ENCODE data around the gene CAMKV.
"Not testable (repeated sequence)": the region's sequence is repeated elsewhere in the genome, so short reads cannot be mapped to it uniquely, and the experiment has no call there.

CAMKV gene, protein sequence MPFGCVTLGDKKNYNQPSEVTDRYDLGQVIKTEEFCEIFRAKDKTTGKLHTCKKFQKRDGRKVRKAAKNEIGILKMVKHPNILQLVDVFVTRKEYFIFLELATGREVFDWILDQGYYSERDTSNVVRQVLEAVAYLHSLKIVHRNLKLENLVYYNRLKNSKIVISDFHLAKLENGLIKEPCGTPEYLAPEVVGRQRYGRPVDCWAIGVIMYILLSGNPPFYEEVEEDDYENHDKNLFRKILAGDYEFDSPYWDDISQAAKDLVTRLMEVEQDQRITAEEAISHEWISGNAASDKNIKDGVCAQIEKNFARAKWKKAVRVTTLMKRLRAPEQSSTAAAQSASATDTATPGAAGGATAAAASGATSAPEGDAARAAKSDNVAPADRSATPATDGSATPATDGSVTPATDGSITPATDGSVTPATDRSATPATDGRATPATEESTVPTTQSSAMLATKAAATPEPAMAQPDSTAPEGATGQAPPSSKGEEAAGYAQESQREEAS

DNA sequence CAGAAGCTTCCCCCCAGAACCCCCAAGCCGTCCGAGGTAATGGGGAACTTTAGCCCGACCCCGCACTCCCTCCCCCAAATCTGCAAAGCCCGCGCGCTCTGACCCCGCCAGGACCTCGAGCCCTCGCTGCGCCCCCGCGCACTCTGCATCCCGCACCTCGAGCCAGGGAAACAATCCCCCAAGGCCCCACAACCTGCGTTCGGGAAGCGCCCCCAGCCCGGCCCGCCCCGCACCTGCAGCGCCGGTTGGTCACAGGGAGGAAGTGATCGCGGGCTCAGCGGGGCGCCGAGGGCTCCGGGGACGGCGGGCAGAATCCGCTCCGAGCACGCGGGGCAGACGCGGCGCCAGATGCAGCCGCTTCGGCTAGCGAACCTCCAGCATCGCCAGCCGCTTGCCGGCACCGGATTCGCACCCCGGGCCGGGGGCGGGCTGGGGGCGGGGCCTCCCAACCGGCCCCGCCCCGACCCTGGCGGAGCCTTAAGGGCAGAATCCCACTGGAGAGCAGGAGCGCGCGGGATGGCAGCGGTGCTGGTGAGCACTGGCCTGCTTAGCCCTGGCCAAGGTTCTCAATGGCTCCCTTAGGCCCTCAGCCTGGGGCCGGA is at the start of gene CAMKV:
TSS of gene CAMKV (minus strand) at position 382 of the 602 bp plus-strand sequence. CDS start 7,518 bp downstream, outside the sequence.
- DNase-seq (ENCODE audit: low spot score) = no peak

DNA sequence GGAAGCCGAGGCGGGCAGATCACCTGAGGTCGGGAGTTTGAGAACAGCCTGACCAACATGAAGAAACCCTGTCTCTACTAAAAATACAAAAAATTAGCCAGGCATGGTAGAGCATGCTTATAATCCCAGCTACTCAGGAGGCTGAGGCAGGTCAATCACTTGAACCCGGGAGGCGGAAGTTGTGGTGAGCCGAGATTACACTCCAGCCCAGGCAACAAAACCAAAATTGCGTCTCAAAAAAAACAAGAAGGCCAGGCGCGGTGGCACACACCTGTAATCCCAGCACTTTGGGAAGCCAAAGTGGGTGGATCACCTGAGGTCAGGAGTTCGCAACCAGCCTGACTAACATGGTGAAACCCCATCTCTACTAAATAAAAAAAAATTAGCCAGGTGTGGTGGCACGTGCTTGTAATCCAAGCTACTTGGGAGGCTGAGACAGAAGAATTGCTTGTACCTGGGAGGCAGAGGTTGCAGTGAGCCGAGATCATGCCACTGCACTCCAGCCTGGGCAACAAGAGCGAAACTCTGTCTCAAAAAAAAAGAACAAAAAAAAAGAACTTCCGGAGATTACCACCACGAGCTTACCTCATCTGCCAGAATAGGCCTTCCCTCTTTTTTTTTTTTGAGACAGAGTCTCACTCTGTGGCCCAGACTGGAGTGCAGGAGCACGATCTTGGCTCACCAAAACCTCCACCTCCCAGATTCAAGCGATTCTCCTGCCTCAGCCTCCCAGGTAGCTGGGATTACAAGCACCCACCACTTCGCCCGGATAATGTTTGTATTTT is 48.3 kb upstream of the CAMKV start:
- not testable (repeated sequence) for DNase-seq (ENCODE audit: low spot score)

DNA sequence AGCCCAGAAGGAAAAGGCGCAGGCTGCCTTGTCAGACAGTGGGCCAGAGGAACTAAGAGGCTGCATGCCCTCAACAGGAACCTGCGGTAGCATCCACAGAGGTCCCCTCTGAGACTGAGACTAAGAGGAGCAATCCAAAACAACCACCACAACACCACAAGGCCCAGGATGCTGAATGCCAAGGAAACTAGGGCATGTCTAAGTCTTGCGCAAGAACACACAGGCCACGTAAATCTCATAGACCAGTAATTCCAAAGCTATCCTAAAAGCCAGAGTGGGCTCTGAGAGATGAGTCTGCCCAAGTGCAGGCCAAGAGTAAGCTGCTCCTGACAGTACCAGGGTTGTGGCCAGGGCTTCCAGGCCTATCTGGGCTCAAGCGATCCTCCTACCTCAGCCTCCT is 47.0 kb upstream of the CAMKV start:
- peak; percentile 71 for DNase-seq (ENCODE audit: low spot score)

DNA sequence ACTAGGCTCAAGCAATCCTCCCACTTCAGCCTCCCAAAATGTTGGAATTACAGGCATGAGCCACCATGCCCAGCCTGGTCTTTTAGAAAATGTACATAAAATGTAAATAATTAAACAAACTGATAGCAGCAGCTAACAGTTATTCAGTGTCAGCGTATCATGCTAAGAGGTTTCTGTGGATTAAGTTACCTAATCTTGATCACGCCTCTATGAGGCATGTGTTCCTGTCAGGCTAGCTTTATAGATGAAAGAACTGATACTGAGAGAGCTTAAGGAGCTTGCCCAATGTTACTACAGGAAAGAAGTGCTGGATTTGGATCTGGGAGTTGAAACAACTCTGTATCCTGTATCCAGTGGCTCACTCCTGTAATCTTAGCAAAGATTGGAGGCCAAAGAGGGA is 45.2 kb upstream of the CAMKV start:
- no peak for DNase-seq (ENCODE audit: low spot score)

DNA sequence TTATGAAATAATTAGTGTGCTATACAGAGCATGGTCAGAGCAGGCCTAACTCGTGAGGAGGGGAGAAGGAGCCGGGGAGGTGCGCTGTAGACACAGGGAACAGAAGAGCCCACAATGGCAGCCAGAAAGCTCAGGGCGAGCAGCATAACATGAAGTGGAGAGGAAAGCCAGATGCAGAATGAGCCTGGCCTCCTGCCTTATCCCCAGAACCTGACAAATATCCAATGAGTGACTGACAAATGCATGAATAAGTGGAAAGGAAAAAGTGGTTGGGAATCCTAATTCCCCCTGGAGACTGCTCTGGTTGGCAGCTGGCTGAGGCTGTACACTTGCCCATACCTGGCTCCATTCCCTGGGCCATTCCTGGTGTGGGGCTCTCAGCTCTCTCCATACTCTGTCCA is 43.2 kb upstream of the CAMKV start:
- DNase-seq (ENCODE audit: low spot score) = no peak

DNA sequence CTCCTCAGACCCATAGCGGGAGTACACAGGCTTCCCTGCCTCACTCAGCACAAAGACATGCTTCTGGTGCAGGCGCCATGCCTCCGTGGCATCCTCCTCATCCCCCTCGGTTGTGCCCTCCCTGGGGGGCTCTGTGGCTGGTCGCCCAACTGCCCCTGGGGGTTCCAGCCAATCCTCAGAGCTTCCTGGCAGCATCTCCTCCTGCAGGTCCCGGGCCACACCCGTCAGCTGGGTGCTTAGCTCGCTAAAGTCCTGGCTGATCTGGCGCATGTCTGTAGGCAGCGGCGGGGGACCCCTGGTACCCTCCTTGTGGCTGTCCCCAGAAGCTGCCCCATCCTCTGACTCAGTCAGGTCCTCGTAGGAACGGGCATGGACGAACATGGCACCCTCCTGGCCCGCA is 41.9 kb upstream of the CAMKV start:
- DNase-seq (ENCODE audit: low spot score) = no peak

DNA sequence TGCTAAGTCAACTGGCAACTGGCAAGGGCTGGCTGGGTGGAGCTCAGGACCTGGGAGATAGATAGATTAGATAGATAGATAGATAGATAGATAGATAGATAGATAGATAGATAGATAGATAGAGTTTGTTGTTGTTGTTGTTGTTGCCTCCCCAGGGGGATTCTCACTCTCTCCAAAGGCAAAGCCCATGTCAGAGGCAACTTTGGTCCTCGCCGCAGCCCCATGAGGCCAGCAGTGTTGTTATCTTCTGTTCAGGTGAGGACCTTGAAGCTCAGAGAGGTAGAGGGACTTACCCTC is 41.4 kb upstream of the CAMKV start:
- DNase-seq (ENCODE audit: low spot score) = no peak

DNA sequence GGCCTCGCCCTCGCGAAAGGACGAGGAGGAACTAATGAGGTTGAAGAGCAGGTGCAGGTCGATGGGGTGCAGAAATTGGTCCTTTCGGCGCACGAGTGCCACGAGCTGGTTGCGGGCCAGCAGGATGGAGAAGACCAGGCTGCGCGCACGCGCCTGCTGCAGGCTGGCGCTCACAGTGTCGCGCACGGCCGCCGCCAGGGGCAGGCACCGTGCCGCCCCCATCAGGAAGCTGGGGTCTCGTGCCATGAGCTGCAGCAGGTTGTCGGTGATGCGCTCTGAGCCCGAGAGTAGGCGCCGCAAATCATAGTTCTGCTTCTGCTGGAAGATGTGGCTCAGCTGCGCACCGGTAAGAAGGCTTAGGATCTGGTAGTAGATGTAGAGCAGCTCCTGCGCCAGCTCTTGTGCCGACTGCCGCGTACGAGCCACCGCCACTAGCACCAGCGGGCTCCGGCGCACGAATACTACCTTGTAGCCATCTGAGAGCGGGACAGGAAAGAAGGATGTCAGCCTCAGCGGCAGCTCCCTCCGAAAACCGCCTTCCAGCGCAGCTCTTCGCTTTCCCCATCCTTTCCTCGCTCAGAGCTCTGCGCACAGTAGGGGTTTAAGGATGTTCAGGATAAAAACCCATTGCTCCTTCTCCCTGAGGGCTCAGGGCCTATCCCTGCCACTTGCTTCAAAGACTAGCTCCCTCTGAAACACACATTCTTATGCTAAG is 40.9 kb upstream of the CAMKV start:
- no peak for DNase-seq (ENCODE audit: low spot score)

DNA sequence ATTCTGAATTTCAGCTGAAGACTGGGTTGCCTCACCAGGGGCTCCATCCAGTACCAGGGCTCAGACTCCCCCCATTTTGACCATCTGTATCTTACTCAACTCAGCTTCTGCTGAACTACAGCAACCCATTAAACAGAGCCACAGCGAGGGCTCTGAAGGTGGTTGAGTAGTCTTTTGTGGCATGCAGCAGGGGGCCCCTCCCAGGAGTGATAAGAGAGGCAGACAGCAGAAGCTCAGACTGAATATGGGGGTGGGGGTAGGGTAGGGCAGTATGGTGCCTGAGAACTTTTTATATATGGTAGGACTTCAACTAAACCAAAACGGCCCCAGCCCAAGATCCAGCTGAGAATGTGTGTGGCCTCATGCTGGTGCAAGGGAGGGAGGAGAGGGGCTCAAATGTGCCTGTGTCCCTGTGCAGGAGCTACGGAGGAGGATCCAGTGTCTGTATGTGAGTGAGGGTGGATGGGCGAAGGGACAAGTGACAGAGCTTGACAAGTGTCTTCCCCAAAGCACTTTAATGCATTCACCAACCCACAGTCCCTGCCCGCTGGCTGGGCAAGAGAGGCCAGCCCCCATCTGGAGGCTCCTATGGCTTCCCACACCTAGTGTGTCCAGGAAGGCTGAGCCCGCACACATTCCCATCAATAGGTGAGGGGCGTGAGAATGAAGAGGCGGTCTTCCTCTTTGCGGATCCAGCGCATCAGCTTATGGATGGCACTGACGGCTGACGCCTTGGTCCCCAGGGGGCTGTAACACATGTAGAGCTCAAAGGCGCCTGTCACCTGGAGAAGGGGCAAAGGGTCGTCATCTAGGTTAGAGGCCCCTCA is 38.9 kb upstream of the CAMKV start:
- no peak for DNase-seq (ENCODE audit: low spot score)

DNA sequence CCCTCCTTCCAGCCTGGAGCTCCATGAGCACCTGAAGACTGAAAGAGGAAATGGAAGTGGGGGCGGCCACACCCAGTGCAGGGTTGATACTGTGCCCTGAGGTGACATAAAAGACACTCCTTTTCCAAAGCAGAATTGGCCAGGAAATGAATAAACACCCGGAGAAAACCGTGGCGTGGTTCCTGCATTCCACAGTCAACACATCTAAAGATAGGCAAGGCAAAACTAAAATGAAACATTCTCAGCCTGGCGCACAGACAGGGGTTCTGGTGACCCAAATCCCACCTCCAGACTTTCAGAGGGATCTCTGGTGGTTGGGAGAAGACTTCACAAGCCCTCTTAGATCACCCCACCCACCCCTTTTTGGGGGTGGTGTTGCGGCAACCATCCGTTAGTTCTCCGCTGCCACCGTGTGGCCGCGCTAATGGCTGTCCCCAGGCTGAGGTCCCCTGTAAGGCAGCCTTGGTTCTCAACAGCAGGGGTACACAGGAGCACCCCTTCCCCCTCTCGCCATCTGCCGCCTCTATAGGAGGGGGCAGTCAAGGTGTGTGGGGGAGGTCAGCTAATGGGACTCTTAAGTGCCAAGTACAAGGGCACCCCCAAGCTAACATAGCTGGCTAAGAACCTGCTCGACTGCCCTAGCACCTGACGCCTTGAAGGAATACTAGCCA is 36.5 kb upstream of the CAMKV start:
- peak; percentile 83 for DNase-seq (ENCODE audit: low spot score)

DNA sequence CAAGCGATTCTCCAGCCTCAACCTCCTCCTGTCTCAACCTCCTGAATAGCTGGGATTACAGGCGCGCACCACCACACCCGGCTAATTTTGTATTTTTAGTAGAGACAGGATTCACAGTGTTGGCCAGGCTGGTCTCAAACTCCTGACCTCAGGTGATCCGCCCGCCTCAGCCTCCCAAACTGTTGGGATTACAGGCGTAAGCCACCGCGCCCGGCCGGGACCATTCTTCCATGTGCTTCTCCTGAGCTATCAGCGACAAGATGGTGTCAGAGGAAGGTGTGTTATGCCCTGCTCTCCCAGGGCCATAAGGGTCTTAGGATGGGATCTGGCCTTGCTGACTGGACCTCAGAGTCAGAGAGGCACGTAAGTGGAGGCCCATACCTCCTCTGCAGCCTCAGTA is 34.7 kb upstream of the CAMKV start:
- DNase-seq (ENCODE audit: low spot score) = not testable (repeated sequence)

DNA sequence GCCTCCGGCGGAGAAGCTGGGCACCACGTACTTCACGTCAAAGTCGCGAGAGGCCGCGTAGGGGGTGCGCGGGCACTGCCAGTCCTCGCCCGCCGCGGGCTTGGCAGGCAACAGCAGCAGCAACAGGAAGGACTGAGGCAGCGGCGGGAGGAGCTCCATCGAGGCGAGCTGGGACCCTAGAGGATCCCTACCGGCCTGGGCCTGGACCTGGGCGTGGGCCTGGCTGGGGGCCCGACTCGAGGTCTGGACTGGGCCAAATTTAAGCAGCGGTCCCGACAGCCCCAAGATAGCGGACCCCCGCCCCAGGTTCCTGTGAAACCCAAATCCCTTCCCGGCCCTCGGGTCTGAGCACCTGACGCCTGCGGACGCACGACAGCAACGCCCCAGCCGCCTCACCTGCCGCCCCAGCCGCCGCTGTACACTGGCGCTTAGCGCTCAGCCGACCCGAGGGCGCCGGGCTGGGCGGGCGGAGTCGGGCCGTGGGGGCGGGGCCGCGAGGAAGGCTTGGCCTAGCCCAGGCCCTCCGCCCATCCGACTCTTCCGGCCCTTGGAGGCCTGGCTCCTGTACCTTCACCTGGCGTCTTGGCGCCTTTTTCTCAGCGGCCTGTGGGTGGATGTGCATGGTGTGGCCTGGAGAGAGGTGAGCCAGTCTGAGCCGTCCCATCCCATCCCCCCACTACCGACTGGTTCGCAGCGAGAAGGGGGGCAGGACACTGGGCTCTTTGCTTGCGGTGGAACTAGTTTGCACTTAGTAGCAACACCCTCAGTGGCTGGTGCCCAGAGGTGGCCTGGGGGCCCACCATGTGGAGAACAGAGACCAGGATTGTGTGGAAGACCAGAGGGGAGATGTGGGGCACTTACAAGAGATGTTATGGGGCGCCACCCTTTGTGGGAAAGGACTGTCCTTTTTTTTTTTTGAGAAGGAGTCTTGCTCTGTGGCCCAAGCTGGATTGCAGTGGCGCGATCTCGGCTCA is 34.0 kb upstream of the CAMKV start, which contains the start of gene MST1R:
TSS of gene MST1R (minus strand) at position 423 of the 974 bp plus-strand sequence. CDS start at position 159, 264 bp downstream.
- peak; percentile 63 for DNase-seq (ENCODE audit: low spot score)

DNA sequence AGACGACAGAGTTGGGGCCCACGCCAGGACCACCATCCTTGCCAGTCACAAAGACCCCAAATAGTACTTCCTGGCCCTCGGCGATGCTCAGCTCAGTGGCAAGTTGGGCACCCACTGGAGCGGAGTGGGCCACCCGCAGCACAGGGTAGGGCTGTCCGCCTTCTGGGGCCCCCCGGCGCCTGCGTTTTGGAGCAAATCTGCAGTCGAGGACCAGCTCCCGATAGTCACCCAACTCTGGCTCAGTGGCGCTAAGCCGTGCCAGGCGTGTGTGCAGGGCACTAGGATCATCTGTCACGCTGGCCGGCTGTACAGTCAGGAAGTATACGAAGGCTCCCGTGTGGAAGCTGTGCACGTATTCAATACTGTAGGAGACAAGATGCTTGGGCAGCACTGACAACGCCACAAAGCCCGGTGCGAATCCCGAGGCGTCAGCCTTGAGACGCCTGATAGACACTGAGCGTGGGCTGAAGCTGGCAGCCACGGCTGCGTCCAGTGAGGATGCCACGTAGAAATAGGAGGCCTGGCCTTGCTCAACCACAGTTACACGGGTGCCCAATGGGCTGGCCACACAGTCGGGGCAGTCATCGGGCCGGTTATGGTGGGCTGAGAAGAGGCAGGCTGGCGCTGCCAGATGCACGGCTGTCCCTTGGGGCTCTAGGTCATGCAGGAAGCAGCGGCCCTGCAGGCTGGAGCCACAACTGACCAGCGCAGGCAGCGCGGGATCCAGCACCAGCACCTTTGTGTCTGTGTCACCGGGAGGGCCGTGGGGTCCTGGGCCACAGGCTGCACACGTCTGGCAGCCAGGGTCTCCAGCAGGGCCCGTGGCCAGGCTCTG is 33.0 kb upstream of the CAMKV start:
- no peak for DNase-seq (ENCODE audit: low spot score)

DNA sequence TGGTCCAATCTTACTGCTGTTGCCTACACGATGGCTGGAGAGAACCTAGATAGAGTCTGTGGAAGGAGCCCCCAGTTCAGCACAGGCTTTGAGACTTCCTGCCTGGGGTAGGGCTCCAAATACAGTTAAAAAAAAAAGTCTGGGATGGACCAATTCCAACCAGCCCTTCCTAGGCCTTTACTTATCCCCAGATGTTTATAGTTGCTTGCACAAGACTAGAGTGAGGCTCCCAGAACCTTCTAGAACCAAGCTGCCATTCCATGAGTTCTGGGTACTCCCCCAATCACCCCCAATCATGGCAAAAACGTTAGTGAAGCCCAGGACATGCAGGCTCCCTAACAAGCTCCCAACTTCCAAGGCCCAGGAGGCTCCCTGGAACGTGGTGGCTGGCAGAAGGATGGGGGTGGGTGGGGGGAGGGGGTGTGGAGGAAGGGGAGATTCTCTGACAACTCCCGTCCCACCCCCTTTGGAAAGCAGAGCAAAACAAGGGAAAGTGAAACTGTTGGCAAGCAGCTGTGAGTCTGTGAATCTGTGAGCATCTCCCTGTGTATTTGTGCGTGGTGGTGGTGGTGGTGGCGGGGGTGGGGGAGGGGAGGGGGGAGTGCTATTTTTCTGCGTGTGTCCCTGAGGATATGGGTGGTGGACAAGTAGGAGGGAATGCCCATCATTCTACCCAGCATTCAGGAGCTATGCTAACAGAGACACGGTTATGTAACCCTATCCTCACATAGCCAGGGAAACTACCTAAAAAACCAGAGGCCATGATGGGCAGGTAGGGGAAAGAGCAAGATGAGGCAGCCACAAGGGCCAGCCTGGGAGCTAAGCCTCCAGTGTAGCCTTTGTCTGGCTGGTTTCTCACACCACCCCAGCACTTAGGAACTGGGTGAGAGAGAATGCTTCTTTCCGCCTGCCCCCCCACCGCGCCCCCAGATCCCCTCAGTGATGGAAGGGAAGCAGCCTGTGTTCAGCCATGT is 31.9 kb upstream of the CAMKV start:
- DNase-seq (ENCODE audit: low spot score) = no peak

DNA sequence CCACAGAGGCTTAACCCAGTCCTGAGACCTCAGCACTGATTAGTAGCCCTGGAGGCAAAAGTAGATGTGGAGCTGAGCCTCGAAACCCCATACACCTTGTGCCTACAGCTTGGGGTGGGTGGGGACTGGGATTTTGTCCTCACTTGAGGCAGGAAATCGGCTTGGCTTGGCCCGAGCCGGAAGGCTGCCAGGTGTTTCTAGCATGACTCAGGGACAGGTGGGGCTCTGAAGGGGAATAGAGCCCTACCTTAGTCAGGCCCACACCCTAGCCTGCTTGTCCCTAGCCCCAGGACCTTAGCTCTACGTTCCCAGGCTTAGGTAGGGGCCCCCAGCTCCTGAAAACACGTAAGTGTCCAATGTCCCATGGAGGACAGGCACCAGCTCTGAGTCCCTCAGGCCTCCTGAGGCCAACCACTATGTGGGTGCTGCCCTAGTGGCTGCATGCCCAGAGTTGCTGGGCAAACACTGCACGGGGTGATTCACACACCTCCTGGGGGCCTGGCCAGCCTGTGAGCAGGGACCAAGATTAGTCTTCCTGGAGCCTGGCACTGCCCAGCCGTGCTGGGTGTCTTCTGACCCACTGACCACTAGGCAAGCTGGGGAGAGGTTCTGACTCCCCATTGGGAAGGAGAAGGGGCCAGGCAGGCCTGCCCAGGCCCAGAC is 30.9 kb upstream of the CAMKV start:
- peak; percentile 80 for DNase-seq (ENCODE audit: low spot score)

DNA sequence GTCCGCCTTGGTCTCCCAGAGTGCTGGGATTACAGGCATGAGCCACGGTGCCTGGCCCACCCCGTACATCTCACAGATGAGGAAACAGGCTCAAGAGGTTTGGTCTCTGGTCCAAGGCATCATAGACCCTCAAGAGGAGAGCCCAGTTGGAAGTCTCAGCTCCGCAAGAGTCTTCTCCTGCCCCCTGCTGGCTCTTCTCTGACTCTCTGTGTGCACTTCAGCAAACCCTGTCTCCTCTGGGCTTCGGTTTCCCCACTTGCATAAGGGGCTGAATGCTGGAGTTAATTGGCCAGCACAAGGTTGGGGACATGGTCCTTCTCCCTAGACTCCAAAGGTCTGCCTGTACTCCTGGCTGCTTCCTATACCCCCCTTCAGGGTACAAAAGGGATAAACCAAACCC is 30.1 kb upstream of the CAMKV start:
- no peak for DNase-seq (ENCODE audit: low spot score)

DNA sequence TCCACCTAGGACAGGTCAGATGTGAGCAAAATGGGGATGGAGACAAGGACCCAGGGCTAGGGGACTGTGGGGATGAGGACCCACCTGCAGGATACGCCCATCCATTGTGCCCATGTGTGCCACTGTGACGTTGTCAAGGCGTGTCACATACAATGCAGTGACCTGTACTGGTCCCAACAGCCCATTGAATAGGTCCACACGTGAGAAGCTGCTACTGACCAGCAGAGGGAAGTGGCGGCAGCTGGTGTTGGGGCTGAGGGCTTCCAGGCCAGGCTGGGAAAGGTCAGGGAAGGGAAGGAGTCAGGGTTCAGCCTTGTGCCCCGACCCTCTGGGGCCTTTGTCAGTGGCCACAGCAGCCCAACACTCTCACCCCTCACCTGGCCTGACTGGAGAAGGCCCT is 29.3 kb upstream of the CAMKV start:
- DNase-seq (ENCODE audit: low spot score) = no peak

Measured in AG08395 (cell line).